DMS 273 treated with DMSO at 0.1 percent for 48 hours (cell line): Measurements from ENCODE around the gene REN.
A peak's percentile ranks its signal among the peaks of the same experiment; 100 is the strongest.

Experiments used
- DNase-seq: peaks from one replicate; lab custom pipeline; 2025; lab: John Stamatoyannopoulos, UW

The REN gene

DNA sequence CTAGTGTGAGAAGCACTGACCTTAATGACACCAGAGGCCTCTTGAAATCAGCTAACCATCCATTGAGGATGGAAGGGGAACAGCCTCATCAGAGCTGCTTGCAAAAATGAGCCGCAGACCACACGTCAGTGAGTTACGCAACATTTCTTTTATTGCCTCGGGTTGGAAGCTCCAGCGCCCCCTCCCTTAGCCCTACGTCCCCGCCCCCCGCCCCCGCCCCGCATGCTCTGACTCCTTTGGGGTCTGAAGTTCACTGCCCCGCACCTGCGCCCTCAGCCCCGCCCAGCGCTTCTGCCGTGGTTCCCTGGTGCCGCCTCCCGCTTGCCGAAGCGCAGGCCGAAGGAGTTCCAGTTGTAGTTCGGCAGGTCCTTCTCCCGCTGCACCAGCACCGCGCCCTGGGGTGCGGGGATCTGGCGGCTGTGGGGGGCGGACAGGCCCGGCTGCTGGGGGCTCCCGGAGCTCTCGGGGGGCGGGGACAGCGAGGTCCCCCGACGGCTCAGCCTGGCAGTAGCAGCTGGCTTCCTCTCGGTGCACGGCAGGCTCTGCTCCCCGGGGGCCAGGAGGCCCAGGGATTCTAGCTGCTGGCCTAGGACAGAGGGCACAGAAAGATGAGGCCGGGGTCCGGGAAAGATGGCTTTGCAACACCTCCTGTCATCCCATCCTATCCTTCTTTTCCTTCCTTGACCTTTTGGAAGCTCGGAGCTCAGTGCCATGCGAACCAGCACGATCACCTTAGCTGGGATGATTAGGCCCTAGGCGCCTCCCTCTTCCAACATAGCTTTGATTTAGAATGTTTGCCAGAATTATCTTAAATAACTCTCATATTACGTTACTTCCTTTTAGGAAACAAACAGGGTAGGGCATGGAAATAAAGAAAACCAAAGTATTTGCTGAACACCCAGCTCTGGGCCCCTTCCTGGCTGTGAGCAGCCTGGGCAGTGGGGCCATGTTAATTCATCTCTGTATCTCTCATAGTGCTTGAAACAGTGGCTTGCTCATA lies 24.4 kb upstream of the REN start:
- DNase-seq = no peak

DNA sequence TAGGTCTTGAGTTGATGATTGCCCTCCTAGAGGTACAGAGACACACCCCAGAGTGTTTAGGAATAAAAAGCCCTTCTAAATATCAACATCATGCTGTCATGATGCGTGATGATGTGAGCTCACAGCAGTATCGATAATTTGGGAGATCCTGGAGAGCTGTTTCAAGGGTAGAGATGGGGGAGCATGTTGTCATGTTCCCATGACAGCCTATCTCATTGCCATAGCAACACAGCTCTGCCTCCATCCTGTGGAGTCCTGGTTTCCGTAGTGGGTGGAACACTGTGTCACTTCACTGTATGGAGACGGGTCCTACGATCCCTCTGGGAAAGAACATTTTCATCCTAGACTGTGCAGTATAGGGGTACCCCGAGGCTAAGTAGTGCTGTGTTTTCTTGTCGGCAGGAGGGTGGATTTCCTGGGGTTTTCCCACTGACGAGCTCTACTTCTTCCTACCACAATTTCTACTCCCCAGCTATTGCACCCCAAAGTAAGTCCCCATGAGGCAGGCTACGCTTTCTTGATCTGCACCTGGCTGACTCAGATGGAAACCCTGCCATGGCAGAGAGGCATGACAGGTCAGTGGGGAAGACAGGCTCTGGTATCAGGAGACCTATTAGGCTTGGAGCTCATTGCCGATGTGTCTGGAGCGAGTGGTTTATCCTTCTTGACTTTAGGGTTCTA lies 23.0 kb upstream of the REN start:
- DNase-seq = no peak

DNA sequence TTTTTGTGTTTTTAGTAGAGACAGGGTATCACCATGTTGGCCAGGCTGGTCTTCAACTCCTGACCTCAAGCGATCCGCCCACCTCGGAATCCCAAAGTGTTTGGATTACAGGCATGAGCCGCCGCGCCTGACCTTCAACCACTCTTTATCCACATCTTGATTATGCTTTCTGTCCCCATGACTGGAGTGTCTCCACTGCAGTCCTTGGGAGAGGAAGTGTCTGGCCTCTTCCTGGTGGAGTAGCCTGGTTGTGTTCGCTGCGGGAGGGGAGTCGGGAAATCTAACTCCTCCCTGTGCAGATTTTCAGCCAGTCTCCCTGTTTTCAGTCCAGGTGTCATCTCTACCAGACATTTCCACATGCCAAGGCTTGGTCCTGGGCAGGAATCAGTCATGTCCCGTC lies 20.5 kb upstream of the REN start:
- DNase-seq = no peak

DNA sequence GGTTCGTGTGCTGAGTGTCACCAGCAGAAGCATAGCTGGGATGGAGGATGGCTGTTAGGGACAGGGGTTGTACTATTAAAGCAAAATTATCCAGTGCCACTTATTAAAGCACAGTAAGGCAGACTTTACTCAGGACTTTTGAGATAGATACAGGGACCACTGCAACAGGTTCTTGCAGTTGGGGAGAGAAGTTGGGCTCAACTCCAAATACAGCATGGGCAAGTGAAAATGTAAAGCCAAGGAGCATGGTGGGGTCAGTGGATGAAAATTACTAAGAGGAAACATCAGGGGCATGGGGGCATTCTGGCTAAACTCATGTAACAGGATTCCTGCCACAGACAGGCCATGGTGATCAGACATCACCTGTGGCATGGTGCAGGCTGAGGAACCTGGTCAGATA lies 15.0 kb upstream of the REN start:
- no peak for DNase-seq

DNA sequence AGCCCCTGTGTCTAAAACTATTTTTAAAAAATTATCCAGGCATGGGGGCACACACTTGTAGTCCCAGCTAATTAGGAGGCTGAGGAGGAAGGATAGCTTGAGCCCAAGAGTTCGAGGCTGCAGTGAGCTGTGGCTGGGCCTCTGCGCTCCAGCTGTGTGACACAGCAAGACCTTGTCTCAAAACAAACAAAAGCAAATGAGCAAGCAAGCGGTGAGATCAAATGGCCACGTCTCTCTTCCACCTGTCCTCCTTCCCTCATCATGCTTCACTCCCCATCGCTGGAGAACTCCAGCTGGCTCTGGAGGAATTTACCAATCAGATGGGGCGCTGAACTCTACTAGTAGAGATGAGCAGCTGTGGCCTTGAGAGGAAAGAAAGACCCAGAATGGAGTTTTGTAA lies 14.0 kb upstream of the REN start:
- DNase-seq = no peak

DNA sequence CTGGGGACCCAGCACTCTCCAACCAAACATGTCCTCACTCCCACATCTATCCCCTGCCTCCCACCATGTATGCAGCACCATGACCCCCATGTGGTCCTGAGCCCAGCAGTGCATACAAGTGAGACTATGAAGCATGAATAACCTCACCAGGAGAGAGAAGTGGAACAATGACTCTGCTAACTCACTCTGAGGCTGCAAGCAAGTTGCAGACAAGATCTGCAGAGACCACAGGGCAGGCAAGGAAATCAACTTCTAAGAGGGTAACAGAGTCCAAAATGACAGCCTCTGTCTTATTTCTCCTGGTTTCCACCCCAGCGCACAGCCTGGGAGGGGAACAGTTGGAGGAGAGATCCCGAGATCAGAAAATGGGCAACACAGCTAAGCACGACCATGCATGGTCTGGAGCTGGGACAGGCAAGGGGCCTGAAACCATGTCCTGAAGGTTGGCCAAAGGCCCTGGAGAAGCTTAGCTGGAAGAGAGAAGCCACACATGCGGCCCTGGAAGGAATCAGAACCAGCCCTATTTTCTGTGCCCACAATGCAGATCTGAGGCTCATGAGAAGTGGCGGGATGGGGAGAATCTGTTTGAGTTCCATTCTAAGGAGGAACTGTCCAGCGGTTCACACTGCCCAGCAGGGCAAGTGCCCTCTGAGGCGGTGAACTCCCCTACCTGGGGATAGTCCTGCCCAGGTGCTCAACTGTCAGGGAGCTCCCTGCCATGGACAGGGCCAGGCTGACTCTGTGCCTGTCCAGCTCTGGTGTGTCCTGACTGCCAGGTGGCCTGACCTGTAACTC lies 12.5 kb upstream of the REN start:
- no peak for DNase-seq

DNA sequence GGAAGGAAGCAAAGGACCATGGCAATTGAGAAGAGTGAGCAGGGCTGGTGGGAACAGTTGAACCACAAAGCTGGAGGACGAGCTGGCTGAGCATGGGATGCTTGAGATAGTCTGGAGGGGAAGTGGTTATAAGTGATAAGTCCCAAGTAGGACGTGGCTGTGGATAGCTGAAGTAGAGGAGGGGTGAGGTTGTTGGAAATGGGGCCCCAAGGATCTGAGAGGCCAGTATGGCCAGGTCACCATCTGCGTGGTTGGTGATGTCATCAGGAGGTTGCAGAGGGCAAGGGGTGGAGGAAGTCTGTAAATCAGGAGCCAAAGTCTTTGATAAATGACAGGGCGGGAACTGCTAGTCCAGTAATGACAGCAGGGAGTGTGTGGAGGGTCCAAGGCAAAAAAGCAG lies 11.0 kb upstream of the REN start:
- DNase-seq = no peak

DNA sequence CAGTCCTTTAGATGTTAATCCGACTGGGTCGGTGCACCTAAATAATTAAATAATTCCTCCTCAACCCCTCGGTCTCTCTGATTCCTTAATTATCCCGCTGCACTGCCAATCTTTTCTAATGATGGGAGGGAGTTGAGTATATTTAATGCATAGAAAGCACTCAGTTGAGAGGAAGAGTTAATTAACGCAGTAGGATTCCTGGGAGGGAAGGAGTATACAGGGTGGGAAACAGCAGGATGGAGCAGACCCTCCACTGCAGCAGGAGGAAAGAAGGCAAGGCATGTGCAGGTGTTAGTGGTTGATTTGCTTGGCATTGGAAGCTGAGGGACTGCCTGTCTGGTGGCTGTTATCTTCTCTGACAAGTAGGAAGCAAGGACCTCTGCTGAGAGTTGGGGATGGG lies 9.9 kb upstream of the REN start:
- DNase-seq = no peak

DNA sequence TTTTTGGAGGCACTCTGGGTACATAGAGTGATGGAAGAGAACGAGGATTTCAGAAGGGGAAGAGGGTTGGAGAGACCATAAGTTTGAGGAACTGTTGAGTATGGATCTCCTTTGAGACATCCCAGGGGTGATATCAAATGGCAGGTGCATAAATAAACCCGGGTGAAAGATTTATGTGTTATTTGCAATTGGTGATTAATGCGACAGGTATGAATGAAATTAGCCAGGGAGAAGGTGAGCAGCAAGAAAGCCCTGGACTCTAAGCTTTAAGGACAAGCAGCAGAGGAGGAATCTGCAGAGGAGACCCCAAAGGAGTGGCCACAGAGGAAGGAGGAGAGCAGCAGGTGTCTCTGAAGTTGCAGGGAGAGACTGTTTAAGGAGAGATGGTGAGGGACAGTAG lies 8.8 kb upstream of the REN start:
- no peak for DNase-seq

DNA sequence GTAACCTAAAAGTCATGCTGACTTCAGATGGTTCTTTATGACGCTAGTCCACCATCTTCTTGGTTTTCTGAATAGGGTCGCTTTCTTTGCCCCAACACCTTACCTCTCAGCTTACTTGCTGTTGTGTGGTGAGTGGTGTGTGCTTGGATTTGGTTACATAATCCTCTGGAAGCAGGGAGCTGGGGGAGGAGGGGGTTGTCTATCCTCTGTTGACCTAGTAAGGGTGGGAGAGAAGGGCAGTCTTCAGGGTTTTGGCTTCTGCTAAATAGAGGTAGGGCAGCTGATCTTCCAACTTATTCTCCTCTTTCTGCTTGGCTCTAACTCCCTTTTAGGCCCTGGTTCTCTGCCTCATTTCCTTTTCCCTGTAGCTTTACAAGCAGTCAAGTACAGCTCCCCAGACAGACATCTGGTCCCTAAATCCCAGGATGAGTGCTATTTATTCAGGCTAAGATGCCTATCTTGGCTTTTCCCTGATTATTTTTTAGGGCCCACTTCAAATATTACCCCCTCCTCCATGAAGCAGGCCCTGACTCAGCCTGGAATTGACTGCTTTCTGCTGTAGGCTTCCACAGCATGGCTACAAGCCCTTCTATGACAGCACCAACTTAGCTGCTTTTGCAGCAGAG lies 6.4 kb upstream of the REN start:
- no peak for DNase-seq

DNA sequence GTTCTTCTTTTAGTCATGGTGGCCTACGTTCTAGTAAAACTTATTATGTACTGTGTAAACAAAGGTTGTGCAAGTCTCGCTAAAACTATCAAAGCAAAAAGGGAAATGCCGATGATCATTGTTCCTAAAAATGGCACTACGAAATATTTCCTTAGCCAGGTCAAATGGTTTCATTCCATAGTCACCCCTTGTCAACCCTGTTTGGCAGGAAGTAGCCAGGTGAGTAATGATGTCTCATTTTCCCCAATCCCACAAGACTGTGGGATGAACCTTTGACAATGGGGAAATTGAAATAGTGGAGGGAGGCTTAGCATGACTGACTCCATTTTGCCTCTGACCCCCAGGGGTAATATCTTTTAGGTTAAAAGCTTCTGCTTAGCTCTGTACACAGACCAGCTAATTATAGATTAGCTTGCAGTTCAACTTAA lies 5.6 kb upstream of the REN start:
- no peak for DNase-seq

DNA sequence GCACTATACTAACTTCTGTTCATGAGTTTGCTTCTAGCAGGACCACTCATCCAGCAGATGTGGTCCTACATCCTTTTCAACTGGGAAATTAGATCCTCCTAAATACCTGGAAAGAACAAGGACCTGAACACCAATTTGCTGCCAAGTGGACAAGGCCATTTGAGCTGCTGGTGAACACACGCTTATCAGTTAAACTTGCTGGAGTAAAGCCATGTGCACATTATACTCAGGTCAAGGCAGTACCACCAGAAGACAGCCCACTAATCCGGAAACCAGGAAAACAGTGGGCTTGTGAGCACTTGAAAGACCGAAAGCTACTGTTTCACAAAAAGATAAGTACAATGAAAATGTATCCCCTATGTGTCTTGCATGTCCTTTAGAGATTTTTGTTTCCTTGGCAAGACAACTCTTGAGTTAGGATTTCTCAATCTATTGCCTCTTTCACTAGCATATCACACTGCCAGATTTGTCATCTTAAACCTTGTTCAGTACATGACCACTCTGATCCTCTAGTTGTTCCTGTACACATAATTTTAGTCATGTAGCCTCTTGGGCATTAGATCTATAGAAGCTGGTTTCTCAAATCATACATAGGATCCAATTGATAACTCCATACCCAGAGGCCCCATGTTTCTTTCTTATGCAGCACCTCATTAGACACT lies 4.5 kb upstream of the REN start:
- no peak for DNase-seq

DNA sequence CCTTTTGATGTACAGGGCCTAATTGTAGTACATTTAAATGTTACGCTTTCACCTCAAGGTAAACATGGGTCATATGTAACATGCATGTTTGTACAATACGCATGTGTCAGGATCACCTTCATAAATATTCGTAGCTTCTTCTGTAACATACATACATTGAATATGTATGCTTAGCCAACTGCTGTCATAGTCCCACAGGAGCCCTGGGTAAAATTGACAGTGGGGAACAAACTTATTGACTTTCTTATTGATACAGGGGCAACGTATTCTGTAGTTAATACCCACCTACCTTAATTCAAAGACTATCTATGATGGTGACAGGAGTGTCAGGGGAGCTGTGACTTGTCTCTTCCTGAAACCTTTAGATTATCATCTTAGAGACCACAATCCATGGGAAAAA lies 3.7 kb upstream of the REN start:
- no peak for DNase-seq

DNA sequence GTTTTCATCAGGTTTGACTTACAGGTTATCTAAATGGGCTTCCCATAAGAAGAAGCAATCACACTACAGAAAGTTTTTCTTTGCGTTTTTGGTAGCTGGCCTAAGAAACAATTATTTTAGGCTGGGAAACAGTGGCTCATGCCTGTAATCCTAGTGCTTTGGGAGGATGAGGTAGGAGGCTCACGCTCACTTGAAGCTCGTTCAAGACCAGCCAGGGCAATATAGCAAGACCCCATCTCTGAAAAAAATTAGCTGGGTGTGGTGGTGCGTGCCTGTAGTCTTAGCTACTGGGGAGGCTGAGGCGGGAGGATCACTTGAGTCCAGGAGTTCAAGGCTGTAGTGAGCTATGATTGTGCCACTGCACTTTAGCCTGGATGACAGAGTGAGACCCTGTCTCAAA lies 1.6 kb upstream of the REN start:
- DNase-seq = no peak

DNA sequence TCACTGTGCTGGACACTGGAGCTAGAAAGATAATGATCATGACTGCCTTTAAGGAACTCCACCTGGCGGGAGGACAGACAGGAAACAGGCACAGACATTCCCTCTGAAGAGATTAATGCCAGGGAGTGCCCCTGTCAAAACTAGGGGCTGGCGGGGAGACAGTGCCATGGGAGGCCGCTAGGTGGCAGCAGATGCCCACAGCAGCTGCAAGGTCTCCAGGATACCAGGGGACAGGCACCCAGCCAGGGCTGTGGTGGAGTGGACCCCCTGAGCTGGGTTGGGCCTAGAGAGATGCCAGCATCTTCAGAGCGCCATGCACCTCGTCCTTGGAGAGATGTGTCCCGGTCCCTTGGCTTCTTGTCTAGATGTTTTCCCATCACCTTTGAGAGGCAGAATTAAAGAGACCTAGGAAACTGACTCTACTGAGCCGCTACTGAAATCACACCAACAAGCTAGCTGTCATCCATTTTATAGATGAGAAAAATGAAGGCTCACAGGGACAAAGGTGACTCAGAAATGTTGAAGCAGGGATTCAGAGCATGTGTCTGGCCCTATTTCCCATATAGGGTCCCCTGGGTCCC lies 3.6 kb downstream of the REN start:
- peak; percentile 37 for DNase-seq

DNA sequence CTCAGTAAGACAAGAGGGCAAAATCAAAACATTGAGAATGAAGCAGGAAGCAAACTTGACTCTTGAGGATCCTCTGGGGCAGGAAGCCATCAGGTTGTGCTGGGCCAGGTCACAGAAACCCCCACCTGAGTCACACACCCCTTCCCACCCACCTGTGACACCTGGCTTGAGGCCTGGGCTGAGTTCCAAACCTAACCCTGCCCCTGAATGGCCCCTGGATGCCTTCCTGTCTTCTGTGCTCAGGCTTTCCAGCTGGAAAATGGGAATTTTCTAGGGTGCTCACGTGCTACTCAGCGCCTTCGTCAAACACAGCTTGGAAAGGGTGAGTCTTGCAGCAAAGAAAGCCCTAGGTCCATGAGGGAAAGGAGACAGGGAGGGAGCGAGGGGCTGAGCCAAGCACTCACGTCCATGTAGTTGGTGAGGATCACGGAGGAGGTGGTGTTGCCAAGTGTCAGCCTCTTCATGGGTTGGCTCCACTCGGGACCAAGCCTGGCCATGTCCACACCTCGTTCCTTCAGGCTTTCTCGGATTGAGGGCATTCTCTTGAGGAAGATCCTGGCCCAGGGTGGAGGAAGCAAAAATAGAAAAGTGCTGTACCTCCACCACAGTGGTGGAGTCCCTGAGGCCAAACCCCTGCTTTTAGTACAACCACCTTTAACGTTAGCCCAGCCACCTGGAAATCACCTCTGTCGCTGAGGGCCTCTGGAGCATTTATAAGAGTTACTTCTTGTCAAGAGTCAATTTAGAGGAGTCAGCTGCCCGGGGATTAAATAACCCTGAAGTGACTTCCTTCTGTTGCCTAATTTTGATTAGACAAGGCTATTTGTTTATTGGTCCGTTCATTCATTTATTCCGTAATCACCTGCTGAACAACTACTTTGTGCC lies 4.3 kb downstream of the REN start:
- no peak for DNase-seq

DNA sequence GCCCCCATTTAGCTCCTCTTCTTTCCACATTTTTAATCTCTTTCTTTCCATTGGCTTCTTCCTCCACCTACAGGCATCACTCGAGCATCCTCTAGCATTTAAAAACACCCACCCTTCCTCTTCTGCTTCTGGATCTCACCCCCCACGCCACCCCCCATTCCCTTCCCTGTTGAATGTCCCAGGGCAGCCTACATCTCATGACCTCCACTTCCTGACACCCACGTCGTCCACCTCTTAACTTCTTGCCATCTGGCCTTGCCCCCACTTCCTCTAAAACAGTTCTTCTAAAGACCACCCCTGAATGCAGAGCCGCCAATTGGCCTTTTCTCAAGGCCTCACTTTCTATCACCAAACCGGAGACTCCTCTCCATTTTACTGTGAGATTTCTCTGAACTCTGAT lies 8.2 kb downstream of the REN start:
- DNase-seq = no peak

DNA sequence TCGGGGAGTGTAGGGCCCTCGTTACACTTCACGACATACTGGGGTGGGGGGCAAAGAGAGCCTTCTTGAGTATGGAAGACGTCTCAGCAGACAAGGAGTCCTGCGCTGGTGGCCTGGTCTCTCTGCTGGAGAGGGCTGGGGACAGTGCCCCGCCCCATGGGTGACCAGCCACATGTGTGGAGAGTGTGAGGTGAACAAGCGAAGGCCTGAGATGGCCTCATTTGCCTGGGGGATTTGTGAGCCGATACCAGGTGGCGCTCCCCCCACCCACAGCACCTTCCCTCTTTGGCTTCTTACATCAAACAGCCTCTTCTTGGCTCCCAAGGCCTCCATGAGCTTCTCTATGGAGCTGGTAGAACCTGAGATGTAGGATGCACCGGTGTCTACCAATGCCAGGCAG lies 10.3 kb downstream of the REN start:
- DNase-seq = no peak

DNA sequence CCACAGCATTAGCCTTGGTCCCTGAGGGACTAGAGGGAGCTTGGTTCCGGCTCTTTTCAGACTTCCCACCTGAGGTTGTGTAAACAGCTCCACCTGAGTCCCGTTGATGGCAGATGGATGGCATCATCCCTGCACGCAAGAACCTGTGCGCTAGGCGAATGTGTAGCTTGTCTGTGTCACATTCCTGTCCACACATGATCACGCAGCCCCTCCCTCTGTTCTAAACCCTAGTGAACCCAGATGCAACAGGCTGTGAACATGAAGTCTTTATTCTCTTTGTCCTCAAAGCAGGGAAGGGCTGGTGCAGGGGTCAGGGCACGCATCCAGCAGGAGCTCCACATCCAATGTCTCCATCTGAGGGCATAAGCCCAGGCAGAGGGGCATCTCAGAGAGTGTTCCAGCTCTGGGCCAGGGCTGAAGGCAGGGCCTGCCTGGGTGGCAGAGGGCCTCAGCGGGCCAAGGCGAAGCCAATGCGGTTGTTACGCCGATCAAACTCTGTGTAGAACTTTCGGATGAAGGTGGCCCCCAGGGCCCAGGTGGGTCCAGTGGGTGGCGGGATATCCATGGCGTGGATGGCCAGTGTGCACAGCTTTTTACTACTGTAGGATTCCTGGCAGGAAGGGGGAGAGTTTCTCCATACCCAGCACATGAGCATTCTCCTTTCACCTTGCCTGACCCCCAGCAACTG lies 11.4 kb downstream of the REN start:
- no peak for DNase-seq

DNA sequence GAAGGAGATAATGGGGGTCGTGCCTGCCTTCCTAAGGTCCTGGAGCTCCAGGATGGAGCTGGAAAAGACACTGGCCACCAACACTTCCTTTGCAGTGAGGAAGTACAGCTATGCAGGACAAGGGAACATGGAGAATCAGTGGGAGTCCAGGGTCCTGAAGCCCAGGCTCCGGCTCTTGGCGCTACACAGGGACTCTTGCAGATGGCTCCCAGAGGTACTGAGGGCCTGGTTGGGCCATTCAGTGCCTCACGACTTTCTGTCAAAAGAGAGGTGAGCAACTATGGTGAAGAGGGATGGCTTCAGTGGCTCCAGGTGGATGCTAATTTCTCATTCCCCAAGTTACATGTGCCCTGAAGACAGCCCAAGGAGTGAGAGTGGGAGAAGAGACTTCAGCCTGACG lies 12.5 kb downstream of the REN start:
- DNase-seq = no peak
